ENCODE results near the gene SLIT3.

The SLIT3 gene

GRCh38 chr5:168818558-168818957 is 482.4 kb downstream of the SLIT3 start:
- in situ Hi-C loops (cut with MboI; ENCODE audit: low sequenced_read_pairs): no loop called here

GRCh38 chr5:168817591-168817990 is 483.3 kb downstream of the SLIT3 start:
- in situ Hi-C loops (cut with MboI; ENCODE audit: low sequenced_read_pairs): no loop called here

GRCh38 chr5:168816661-168817060 is 484.3 kb downstream of the SLIT3 start:
- in situ Hi-C loops (cut with MboI; ENCODE audit: low sequenced_read_pairs): no loop called here

- in situ Hi-C loops (cut with MboI; ENCODE audit: low sequenced_read_pairs): no loop called here
Measured at GRCh38 chr5:168813184-168813968, 487.6 kb downstream of the SLIT3 start.

GRCh38 chr5:168810641-168811040 is 490.3 kb downstream of the SLIT3 start:
- in situ Hi-C loops (cut with MboI; ENCODE audit: low sequenced_read_pairs): no loop called here

GRCh38 chr5:168809218-168809617 is 491.7 kb downstream of the SLIT3 start:
- in situ Hi-C loops (cut with MboI; ENCODE audit: low sequenced_read_pairs): no loop called here

GRCh38 chr5:168808051-168808616 is 492.8 kb downstream of the SLIT3 start:
- in situ Hi-C loops (cut with MboI; ENCODE audit: low sequenced_read_pairs): no loop called here

GRCh38 chr5:168807287-168807686 is 493.7 kb downstream of the SLIT3 start:
- in situ Hi-C loops (cut with MboI; ENCODE audit: low sequenced_read_pairs): no loop called here

- in situ Hi-C loops (cut with MboI; ENCODE audit: low sequenced_read_pairs): no loop called here
Measured at GRCh38 chr5:168803541-168803940, 497.4 kb downstream of the SLIT3 start.

- in situ Hi-C loops (cut with MboI; ENCODE audit: low sequenced_read_pairs): no loop called here
Measured at GRCh38 chr5:168802337-168802736, 498.6 kb downstream of the SLIT3 start.

GRCh38 chr5:168801567-168801966 is 499.4 kb downstream of the SLIT3 start:
- in situ Hi-C loops (cut with MboI; ENCODE audit: low sequenced_read_pairs): no loop called here

- in situ Hi-C loops (cut with MboI; ENCODE audit: low sequenced_read_pairs): no loop called here
Measured at GRCh38 chr5:168800701-168801100, 500.2 kb downstream of the SLIT3 start.

- in situ Hi-C loops (cut with MboI; ENCODE audit: low sequenced_read_pairs): no loop called here
Measured at GRCh38 chr5:168798065-168799023, 502.6 kb downstream of the SLIT3 start.

- in situ Hi-C loops (cut with MboI; ENCODE audit: low sequenced_read_pairs): no loop called here
Measured at GRCh38 chr5:168796593-168797580, 504.1 kb downstream of the SLIT3 start.

- in situ Hi-C loops (cut with MboI; ENCODE audit: low sequenced_read_pairs): no loop called here
Measured at GRCh38 chr5:168796000-168796399, 504.9 kb downstream of the SLIT3 start.

- in situ Hi-C loops (cut with MboI; ENCODE audit: low sequenced_read_pairs): no loop called here
Measured at GRCh38 chr5:168793841-168794837, 506.8 kb downstream of the SLIT3 start.

- in situ Hi-C loops (cut with MboI; ENCODE audit: low sequenced_read_pairs): no loop called here
Measured at GRCh38 chr5:168792678-168793077, 508.3 kb downstream of the SLIT3 start.

- in situ Hi-C loops (cut with MboI; ENCODE audit: low sequenced_read_pairs): no loop called here
Measured at GRCh38 chr5:168790671-168791250, 510.2 kb downstream of the SLIT3 start.
